K562 treated with DMSO at 1 percent for 12 hours (cell line): ENCODE results near the gene JAGN1. TPM values are rescaled to one million over a fixed set of nuclear protein-coding genes. Genes with fewer than 3 reads are reported as not detected.

Experiments used
- total RNA-seq: library from RNA; unstranded; fragments of 300-600 nt; gene quantifications from 2 replicates; pipeline ENCODE4 v1.2.3, GENCODE V29; 2022; ENCODE audit not compliant: insufficient read depth

The JAGN1 gene
- 57.8 and 66.0 TPM in 2 replicates for total RNA-seq

GRCh38 chr3:9890249-9891071 is at the start of gene JAGN1:
Gene JAGN1, plus strand, starts transcription at chr3:9890610. Its CDS starts 113 bp downstream, at chr3:9890723.

GRCh38 chr3:9843715-9844438 is 46.5 kb upstream of the JAGN1 start, which contains the start of gene RPUSD3:
Gene RPUSD3, minus strand, starts transcription at chr3:9844008. Its CDS starts 18 bp downstream, at chr3:9843990.

GRCh38 chr3:9879830-9880549 is 10.4 kb upstream of the JAGN1 start, which contains the start of gene CIDEC:
Gene CIDEC, minus strand, starts transcription at chr3:9880253. Its CDS starts 1,767 bp downstream, at chr3:9878486.

GRCh38 chr3:9902372-9903237 is 12.2 kb downstream of the JAGN1 start, which contains the start of gene IL17RE:
Gene IL17RE, plus strand, starts transcription at chr3:9902848. Its CDS starts 85 bp downstream, at chr3:9902933.

GRCh38 chr3:9916734-9917680 is 26.6 kb downstream of the JAGN1 start, which contains the start of gene IL17RC:
Gene IL17RC, plus strand, starts transcription at chr3:9917098. Its CDS starts 218 bp downstream, at chr3:9917316.

GRCh38 chr3:9933561-9934234 is 43.3 kb downstream of the JAGN1 start, which contains the start of gene CRELD1:
Gene CRELD1, plus strand, starts transcription at chr3:9933834. Its CDS starts 605 bp downstream, at chr3:9934439.

Other genes with a start within 250 kb of the JAGN1 start
- gene MTMR14, start 241.1 kb upstream of the JAGN1 start, total RNA-seq, result 53.3 and 72.2 TPM in 2 replicates
- gene CPNE9, start 186.8 kb upstream of the JAGN1 start, total RNA-seq, result not detected in 2 replicates
- gene BRPF1, start 158.9 kb upstream of the JAGN1 start, total RNA-seq, result 14.7 and 30.4 TPM in 2 replicates
- gene OGG1, start 140.7 kb upstream of the JAGN1 start, total RNA-seq, result 21.3 and 31.6 TPM in 2 replicates
- gene CAMK1, start 120.7 kb upstream of the JAGN1 start, total RNA-seq, result 11.2 and 13.1 TPM in 2 replicates
- gene TADA3, start 98.1 kb upstream of the JAGN1 start, total RNA-seq, result 103 TPM in 2 replicates
- gene ARPC4, start 97.5 kb upstream of the JAGN1 start, total RNA-seq, result 37.5 and 57.4 TPM in 2 replicates
- gene TTLL3, start 80.3 kb upstream of the JAGN1 start, total RNA-seq, result 41.4 and 97.9 TPM in 2 replicates
- gene RPUSD3, start 46.6 kb upstream of the JAGN1 start, total RNA-seq, result 77.6 and 82.0 TPM in 2 replicates
- not detected in 2 replicates for gene CIDEC, start 10.4 kb upstream of the JAGN1 start, total RNA-seq
- 0.64 and 0.67 TPM in 2 replicates for gene IL17RE, start 12.2 kb downstream of the JAGN1 start, total RNA-seq
- 34.1 and 39.6 TPM in 2 replicates for gene IL17RC, start 26.5 kb downstream of the JAGN1 start, total RNA-seq
- gene CRELD1, start 43.2 kb downstream of the JAGN1 start, total RNA-seq, result 18.5 and 28.3 TPM in 2 replicates
- gene PRRT3, start 61.8 kb downstream of the JAGN1 start, total RNA-seq, result 1.3 and 2.8 TPM in 2 replicates
- 34.7 and 41.6 TPM in 2 replicates for gene EMC3, start 96.2 kb downstream of the JAGN1 start, total RNA-seq
- 39.2 and 80.6 TPM in 2 replicates for gene FANCD2, start 135.8 kb downstream of the JAGN1 start, total RNA-seq
- gene FANCD2OS, start 217.6 kb downstream of the JAGN1 start, total RNA-seq, result not detected in 2 replicates
- 261 and 291 TPM in 2 replicates for gene BRK1, start 225.1 kb downstream of the JAGN1 start, total RNA-seq